Activated CD8-positive, alpha-beta memory T cell treated with anti-CD3 and anti-CD28 coated beads for 1 hour (primary cell): ENCODE results near the gene GSTO2.

ENCODE experiments used
- DNase-seq, 2 donors: peaks; one replicate each; pipeline ENCODE4 v3.0.0-alpha.2; 2020; ENCODE audit warnings: low read depth in 1 of 2; ENCODE audit errors: extremely low read depth in 1 of 2

Gene GSTO2

GRCh38 chr10:104306897-104307296 lies 37.9 kb downstream of the GSTO2 start:
- DNase-seq, result no peak

DNA sequence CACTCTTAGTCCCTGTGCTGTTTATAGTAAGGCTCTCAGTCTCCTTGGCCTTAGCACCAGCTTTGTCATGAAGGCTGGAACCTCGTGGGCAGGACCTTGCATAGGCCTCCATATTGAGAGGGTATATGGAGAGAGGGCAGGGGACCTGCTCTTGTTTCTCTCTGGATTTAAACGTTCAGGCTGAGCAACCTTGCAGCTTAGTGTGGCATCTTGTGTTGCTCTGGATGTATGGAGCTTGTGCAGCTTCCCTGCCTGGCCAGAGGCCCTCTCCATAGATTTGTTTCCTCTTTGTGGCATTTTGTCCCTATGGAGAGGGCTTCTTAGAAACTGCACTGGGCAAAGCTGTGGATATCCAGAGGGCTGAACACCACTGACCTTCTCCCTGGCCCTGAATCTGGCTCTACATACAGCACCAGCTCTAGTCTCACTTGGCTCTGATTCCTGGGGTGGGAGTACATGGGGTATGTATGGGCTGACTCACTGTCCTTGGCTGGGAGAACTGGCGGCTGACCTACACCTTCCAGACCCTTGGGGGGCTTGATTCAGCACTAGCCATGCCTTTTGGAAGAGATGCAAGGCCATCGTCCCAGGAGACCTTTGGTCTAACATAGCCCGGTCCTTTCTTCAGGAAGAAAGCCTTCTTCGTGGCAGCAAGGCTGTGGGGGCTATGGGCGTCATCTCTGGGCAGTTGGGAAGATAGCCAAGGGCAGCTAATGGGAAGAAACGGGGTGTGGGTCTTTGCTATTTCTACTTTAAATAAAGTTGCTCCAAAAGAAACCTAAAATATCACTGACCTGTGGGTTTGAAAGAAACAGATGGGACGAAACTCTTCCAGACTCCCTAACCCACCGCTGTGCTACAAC lies 38.8 kb downstream of the GSTO2 start:
- DNase-seq, result no peak

GRCh38 chr10:104308439-104308903 lies 39.5 kb downstream of the GSTO2 start:
- DNase-seq, result no peak

DNA sequence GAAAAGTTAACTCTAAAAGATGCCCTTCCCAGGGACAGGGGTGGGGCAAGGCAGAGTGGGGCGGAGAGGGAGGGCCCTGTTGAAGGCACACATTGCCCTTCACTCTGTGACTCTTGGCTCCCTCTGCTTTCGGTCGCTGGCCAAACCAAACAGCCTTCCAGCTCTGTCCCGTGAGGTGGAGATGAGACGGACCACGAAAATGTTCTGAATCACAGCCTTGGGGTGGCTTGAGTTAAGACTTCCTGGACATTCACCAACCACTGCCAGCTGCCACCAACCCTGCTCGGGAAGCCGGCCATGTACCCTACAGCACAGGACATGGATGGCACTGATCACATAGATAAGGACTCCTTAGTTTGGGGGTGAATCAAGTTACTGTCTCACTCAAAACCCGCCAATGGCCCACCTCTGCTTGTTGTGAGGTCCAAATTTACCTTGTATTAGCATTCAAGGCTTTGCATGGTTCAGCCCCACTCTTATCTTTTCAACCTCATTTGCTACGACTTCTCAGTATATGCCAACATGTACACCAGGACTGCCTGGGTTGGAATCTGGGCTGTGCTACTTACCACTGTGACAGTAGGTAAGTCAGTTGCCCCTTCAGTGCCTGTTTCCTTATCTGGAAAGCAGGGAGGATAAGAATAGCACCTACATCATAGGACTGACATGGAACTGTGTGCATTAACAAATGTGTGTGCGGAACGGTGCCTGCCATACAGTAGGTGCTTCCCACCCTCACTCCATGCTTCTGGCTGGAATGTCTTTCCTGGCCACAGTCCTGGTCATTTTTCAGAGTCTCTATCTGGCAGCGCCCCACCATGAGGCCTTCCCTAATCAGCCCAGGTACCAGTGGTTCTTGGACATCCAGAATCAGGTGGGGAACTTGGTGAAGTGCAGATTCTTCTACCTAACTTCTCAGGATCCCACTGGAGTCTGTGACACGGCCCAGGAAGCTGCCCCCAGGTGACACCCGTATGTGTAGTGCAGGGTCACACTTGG lies 41.3 kb downstream of the GSTO2 start:
- no peak for DNase-seq

DNA sequence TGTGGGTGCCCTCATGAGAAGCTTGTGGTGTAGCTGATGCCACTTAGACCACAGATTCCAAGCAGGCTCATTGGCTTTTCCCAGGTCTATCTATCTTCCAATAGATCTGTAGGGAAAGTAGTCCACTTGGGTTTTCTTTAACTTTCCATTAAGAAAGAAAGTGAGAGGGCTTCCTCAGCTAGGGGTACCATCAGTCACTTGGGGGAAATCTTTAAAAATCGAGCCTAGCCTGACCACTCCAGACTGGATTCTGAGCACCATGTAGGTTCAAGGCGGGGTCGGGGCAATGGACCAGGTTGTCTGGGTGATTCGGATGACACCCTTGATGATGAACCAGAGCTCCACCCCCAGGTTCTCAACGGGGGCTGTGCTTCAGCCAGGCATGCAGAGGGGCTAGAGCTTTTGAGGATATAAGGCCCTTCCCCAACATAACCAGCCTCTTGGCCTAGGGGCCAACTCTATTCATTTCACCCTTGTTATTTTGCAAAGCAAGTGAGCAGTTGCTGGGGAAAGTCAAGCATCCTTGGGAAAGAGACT lies 42.3 kb downstream of the GSTO2 start:
- no peak for DNase-seq

- no peak for DNase-seq
These were observed 45.9 kb downstream of the GSTO2 start for GRCh38 chr10:104314591-104315485.

DNA sequence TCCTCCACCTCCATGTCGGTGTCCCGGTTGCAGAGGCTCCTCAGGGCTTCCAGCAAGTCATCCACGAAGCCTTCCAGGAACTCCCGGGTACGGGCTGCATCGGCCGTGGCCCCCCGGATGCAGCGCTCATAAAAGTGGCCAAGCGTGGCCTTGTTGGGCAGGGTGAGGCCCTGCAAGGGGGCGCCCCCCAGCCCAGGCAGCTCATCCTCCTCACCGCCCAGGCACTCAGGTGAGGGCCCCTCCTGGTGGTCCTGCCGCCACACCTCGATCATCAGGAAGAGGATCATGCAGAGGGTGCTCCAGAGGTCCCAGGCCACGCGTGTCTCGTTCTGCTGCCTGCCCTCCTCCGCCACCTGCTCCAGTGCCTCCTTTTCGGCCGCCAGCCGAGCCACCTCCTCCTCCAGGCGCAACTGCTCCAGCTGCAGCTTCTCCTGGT lies 46.5 kb downstream of the GSTO2 start:
- DNase-seq, result no peak

DNA sequence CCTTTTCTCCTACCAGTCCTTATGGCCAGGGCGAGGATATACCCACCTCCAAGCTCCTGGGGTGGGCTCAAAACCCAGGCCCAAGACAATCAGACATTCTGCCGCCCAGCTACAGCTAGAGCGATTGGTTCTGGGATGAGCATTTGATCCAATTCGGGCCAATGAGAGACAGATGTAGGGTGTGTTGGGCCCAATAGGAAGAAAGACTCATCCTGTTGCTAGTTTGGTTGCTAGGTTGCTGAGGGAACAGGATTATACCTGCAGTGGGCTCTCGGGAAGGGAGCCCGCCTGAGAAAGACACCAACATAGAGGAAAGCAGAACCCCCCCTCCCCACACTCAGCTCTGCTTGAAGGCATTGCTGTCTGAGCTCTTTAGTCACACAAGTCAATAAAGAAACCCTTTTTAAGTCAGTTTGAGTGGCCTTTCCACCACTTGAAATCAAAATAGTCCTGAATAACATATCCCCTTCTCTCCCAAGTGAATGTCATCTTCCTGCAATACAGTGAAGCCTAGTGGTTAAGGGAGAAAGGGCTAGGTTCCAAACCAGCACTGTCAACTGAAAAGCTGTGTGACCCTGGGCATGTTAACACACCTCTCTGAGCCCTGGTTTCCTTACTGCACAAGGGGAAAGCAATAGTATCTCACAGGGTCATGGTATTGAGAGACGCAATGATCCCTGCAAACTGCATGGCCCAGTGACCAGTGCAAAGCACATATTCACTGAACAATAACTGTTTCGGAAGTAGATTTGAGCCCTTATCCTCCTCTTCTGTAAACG lies 47.5 kb downstream of the GSTO2 start:
- no peak for DNase-seq

- DNase-seq, result no peak
These were observed 48.3 kb downstream of the GSTO2 start for GRCh38 chr10:104317269-104317710.

DNA sequence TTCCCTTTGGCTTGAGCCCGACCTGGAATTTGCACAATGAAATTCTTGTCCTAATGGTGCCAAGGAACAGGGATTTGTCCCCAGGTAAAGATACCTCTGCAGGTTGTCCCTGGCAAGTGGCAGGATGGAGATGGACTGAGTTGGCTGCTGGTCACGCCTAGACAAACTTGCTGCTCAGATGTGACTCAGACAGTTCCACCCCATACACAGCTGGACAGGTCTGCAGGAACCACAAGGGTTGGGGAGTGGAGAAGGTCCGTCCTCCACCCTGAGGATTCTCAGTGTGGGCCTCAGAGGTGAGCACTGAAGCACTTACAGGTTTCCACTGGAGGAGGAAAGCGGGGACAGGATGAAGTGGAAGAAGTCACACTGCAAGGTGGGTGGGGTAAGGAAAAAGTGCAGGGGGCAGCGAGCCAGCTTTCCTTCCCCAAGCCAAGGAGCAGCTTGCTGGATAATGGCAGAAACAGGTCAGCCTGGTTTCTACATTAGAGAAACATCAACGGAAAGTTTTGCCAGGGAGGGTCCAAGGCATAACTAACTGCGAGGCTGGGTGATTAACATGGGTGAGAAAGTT lies 48.8 kb downstream of the GSTO2 start:
- DNase-seq, result no peak

DNA sequence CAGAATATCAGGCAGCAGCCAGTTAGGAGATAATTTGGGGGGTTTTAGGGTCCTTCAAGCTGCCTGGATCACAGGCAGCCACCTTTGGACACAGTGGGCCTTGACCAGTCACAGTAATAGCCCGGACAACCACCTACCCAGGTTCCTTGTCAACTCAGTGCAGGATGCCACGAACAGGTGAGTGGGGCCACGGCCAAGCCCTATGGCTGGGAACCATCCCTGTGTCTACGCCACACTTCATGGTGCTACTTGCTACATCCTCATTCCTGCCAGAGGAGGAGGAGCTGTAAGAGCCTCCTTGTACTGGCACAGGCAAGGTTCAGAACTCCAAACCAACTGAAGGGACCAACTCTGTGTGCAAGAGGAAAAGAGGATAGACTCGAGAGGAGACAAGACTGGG lies 49.3 kb downstream of the GSTO2 start:
- DNase-seq, result no peak

- DNase-seq, result no peak
These were observed 50.1 kb downstream of the GSTO2 start for GRCh38 chr10:104318810-104319741.

DNA sequence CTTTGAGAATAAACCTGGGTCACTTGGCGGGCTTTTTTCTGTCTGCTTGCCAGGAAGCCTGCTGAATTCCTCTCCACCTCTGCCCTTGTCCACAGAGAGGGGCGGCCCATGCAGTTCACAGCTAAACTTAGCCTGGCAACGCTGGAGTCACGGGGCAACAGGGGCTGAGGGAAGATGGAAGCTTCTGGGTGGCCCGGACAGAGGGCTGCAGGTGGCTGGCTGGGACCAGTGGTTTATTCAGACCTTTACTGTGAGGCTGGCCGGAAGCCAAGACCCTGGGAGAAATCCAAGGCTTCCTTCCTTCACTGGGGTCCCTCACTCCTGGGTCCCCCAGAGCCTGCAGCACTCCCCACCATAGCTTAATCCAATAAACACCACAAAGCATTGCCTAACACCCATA lies 52.2 kb downstream of the GSTO2 start:
- no peak for DNase-seq

GRCh38 chr10:104321725-104322415 lies 52.9 kb downstream of the GSTO2 start:
- no peak for DNase-seq

DNA sequence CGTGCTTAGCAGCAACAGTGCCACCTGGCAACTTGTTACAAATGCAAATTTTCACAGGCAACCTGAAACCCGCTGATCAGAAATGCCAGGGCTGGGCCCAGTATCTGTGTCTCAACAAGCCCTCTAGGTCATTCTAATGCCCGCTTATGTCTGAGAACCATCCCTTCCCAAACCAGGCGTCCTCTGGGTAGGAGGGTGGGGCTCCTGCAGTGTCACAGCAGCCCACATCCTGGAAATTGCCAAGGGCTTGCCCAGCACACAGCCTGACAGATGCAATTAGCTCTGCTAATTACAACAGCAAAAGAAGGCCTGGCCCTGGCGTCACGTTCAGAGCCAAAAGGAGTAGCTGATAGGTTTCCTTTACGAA lies 53.4 kb downstream of the GSTO2 start:
- no peak for DNase-seq

- DNase-seq, result no peak
These were observed 54.1 kb downstream of the GSTO2 start for GRCh38 chr10:104323085-104323484.

DNA sequence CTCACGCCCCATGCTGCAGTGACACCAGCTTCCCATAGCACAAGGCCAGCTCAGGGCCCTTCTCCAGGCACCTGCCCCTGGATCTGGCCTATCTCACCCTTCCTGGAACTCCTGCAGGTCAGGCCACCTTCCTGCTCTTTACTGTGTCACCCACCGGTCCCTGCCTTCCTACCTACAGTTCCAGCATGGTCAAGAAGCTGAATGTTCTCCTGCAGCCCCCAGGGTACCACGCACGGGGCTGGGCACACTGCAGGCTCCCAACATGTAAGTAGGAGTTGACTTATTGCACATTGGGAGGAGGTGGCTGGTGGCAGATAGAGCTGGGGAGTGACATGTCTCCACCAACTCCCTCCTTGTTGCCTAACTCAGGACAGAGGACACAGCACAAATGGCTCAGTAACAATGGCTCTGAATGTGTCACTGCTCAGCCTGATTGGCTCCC lies 54.8 kb downstream of the GSTO2 start:
- no peak for DNase-seq
